Measurements from ENCODE around the gene ARHGAP44.

The ARHGAP44 gene

GRCh38 chr17:12842936-12843335 is 53.6 kb downstream of the ARHGAP44 start:
- POLR2A ChIA-PET: no interaction called here
- CTCF ChIA-PET: no interaction called here
- no peak for TF ChIP-seq ZNF202 (tag by site-specific recombination; IDR thresholded peaks at IDR 0.05; ENCODE audit: borderline replicate concordance)
- no peak for TF ChIP-seq ZNF292 (tag by site-specific recombination; IDR thresholded peaks at IDR 0.05; ENCODE audit: borderline replicate concordance, low read depth)
- TF ChIP-seq PATZ1 (tag by site-specific recombination; IDR thresholded peaks at IDR 0.05): no peak
- TF ChIP-seq ZNF530 (tag by site-specific recombination; IDR thresholded peaks at IDR 0.05; ENCODE audit: low read depth): no peak
- no peak for TF ChIP-seq ELK4 (IDR thresholded peaks at IDR 0.05; ENCODE audit: borderline replicate concordance, low read depth, low read length)

GRCh38 chr17:12850996-12851395 is 61.7 kb downstream of the ARHGAP44 start:
- no peaks in the 10 kb centered on the region for H3K9me3 ChIP-seq (ENCODE audit: control insufficient read depth, insufficient read depth, low read depth, low read length)
- H3K27ac ChIP-seq (ENCODE audit: extremely low read depth, low read depth, low read length): no peak overlapping the region
- ChIA-PET CTCF (no interaction called here), POLR2A (no interaction called here)
- H3K36me3 ChIP-seq (ENCODE audit: control insufficient read depth in 2 of 2, insufficient read depth in 1 of 2, low read length in 2 of 2): no peaks in the 10 kb centered on the region
- no peak overlapping the region for H3K4me3 ChIP-seq (ENCODE audit: low read depth, low read length)
- H3K4me1 ChIP-seq (ENCODE audit: control insufficient read depth, insufficient read depth, low read length): peaks cover 5% of the 10 kb centered on the region; the same call in 1 of the 2 replicates
- no peak for TF ChIP-seq ZNF274 (IDR thresholded peaks at IDR 0.05; ENCODE audit: low read length)
- TF ChIP-seq ZNF274 (tag by site-specific recombination; IDR thresholded peaks at IDR 0.05; ENCODE audit: borderline replicate concordance): no peak
- TF ChIP-seq ZNF639 (tag by site-specific recombination; IDR thresholded peaks at IDR 0.05): no peak
- no peak for TF ChIP-seq GLIS1 (tag by site-specific recombination; IDR thresholded peaks at IDR 0.05)
- no peak for TF ChIP-seq ZNF529 (tag by site-specific recombination; IDR thresholded peaks at IDR 0.05; ENCODE audit: insufficient replicate concordance)
- no peak for TF ChIP-seq ZNF624 (tag by site-specific recombination; IDR thresholded peaks at IDR 0.05)
- TF ChIP-seq KLF8 (tag by site-specific recombination; IDR thresholded peaks at IDR 0.05): no peak
- no peak for TF ChIP-seq ZXDB (tag by site-specific recombination; IDR thresholded peaks at IDR 0.05)
- no peak for TF ChIP-seq ZBTB21 (tag by site-specific recombination; IDR thresholded peaks at IDR 0.05)

More at GRCh38 chr17:12842936-12843335, 53.6 kb downstream of the ARHGAP44 start:
- H3K27ac ChIP-seq (ENCODE audit: extremely low read depth, low read depth, low read length): no peak overlapping the region
- H3K36me3 ChIP-seq (ENCODE audit: control insufficient read depth in 2 of 2, insufficient read depth in 1 of 2, low read length in 2 of 2): no peaks in the 10 kb centered on the region
- H3K9me3 ChIP-seq (ENCODE audit: control insufficient read depth, insufficient read depth, low read depth, low read length): no peaks in the 10 kb centered on the region
- no peak overlapping the region for H3K4me3 ChIP-seq (ENCODE audit: low read depth, low read length)
- peaks cover 10% of the 10 kb centered on the region; the same call in 1 of the 2 replicates for H3K4me1 ChIP-seq (ENCODE audit: control insufficient read depth, insufficient read depth, low read length)

GRCh38 chr17:12851901-12852435 is 62.7 kb downstream of the ARHGAP44 start:
- POLR2A ChIA-PET: no interaction called here
- Histone ChIP-seq H3K9me3 (ENCODE audit: control insufficient read depth, insufficient read depth, low read depth, low read length) (no peaks in the 10 kb centered on the region), H3K36me3 (ENCODE audit: control insufficient read depth in 2 of 2, insufficient read depth in 1 of 2, low read length in 2 of 2) (no peaks in the 10 kb centered on the region), H3K27ac (ENCODE audit: extremely low read depth, low read depth, low read length) (no peak overlapping the region), H3K4me1 (ENCODE audit: control insufficient read depth, insufficient read depth, low read length) (no peaks in the 10 kb centered on the region), H3K4me3 (ENCODE audit: low read depth, low read length) (no peak overlapping the region)
- CTCF ChIA-PET: no interaction called here
- TF ChIP-seq ZFP3 (tag by site-specific recombination; IDR thresholded peaks at IDR 0.05; ENCODE audit: low read depth) (no peak), ZNF785 (tag by site-specific recombination; IDR thresholded peaks at IDR 0.05) (no peak), ZNF776 (tag by site-specific recombination; IDR thresholded peaks at IDR 0.05; ENCODE audit: borderline replicate concordance) (no peak), ELK4 (IDR thresholded peaks at IDR 0.05; ENCODE audit: borderline replicate concordance, low read depth, low read length) (no peak), INSM2 (tag by site-specific recombination; IDR thresholded peaks at IDR 0.05) (no peak), ZNF239 (tag by site-specific recombination; IDR thresholded peaks at IDR 0.05) (no peak), ZNF174 (tag by site-specific recombination; IDR thresholded peaks at IDR 0.05) (no peak), REST (tag by site-specific recombination; IDR thresholded peaks at IDR 0.05) (no peak)

Measured in HEK293 (cell line).